HCT116 (cell line): ENCODE data around the gene VWC2. TPM values are rescaled to one million over a fixed set of nuclear protein-coding genes. Genes with fewer than 3 reads are reported as not detected.

Source experiments
- ATAC-seq: fragments of 200-7000 bp; cut with Tn5 transposase; 2 replicates; pipeline ENCODE4 v1.9.1; 2020; ENCODE audit warnings: mild to moderate bottlenecking, moderate library complexity
- BruUV-seq: library from RNA; stranded (reverse); fragments of 400-500 nt; replicated peaks from 2 replicates; lab custom pipeline; 2021; lab: Mats Ljungman, UMichigan
- CTCF ChIA-PET: fragments of 300-600 bp; sonication (Branson Sonifier 250); formaldehyde crosslinking; loops from one replicate; lab custom pipeline; 2021; ENCODE audit warnings: antibody characterized with exemption; lab: Charles Lee
- POLR2A ChIA-PET: fragments of 300-600, 350-600 bp; sonication (Branson Sonifier 250); formaldehyde crosslinking; loops from one replicate; lab custom pipeline; 2021; ENCODE audit warnings: antibody characterized with exemption; lab: Charles Lee
- RAD21 ChIA-PET, 2 experiments: fragments of 300-600 bp; sonication (Branson Sonifier 250); formaldehyde crosslinking; loops; one replicate each; lab custom pipeline; 2023; ENCODE audit warnings: low total read pairs in 2 of 2; ENCODE audit not compliant: uncharacterized antibody in 2 of 2, unreplicated experiment in 2 of 2, low non-redundant PET in 1 of 2; lab: Charles Lee
- DNase-seq: peaks from one replicate; pipeline ENCODE4 v3.0.0-alpha.2; 2010; ENCODE audit warnings: low read depth, low spot score
- H2AFZ ChIP-seq: fragments of 200-600 bp; shearing (Covaris generic), sonication (generic); 2 replicates; pipeline ENCODE4 v1.6.1; 2017; ENCODE audit warnings: low read depth, mixed run types, mixed read lengths, antibody characterized with exemption, low read length; ENCODE audit not compliant: poor library complexity, severe bottlenecking
- H3K27ac ChIP-seq: 2 replicates; pipeline ENCODE4 v1.5.1; 2012; ENCODE audit warnings: low read depth, low read length
- H3K27me3 ChIP-seq: fragments of 200-600 bp; sonication (generic); 2 replicates; pipeline ENCODE4 v1.6.1; 2016; ENCODE audit warnings: mixed run types, low read length, mixed read lengths; ENCODE audit not compliant: insufficient read depth
- H3K36me3 ChIP-seq, 2 experiments: fragments of 200-500 bp in 1 of 2; fragments of 200-600 bp in 1 of 2; sonication (Bioruptor generic) in 1 of 2; sonication (generic) in 1 of 2; 2 replicates each; pipeline versions ENCODE4 v1.5.1 to v1.6.1; 2014 to 2016; ENCODE audit warnings: low read length in 2 of 2, inconsistent platforms in 1 of 2, mixed read lengths in 1 of 2, mixed run types in 1 of 2; ENCODE audit not compliant: insufficient read depth in 2 of 2, control insufficient read depth in 1 of 2
- H3K4me1 ChIP-seq, 2 experiments: fragments of 200-600 bp in 1 of 2; sonication (generic) in 1 of 2; 2 replicates each; pipeline versions ENCODE4 v1.5.1 to v1.6.1; 2012 to 2017; ENCODE audit warnings: low read length in 2 of 2, inconsistent platforms in 1 of 2, mild to moderate bottlenecking in 1 of 2, mixed read lengths in 1 of 2, mixed run types in 1 of 2, moderate library complexity in 1 of 2; ENCODE audit not compliant: insufficient read depth in 2 of 2, control insufficient read depth in 1 of 2
- H3K4me2 ChIP-seq: fragments of 200-600 bp; sonication (generic); 2 replicates; pipeline ENCODE4 v1.6.1; 2017; ENCODE audit warnings: mixed run types, low read length, mixed read lengths
- H3K4me3 ChIP-seq, 2 experiments: fragments of 200-600 bp in 1 of 2; sonication (generic) in 1 of 2; replicated peaks in 1 of 2; 2 replicates each; pipeline ENCODE4 v1.5.1; 2011 to 2016; ENCODE audit warnings: low read length in 2 of 2, control low read depth in 1 of 2, low read depth in 1 of 2, mild to moderate bottlenecking in 1 of 2, mixed read lengths in 1 of 2, mixed run types in 1 of 2
- H3K79me2 ChIP-seq: fragments of 200-600 bp; sonication (generic); 2 replicates; pipeline ENCODE4 v1.6.1; 2017; ENCODE audit warnings: mild to moderate bottlenecking, mixed run types, low read length, moderate library complexity, mixed read lengths; ENCODE audit not compliant: insufficient read depth
- H3K9ac ChIP-seq: fragments of 200-600 bp; sonication (generic); 2 replicates; pipeline ENCODE4 v1.6.1; 2016; ENCODE audit warnings: low read length, mixed read lengths
- H3K9me2 ChIP-seq: fragments of 200-600 bp; sonication (generic), shearing (Covaris generic); 2 replicates; pipeline ENCODE4 v1.6.1; 2017; ENCODE audit warnings: mixed run types, mild to moderate bottlenecking, moderate library complexity; ENCODE audit not compliant: insufficient read depth
- H3K9me3 ChIP-seq, 2 experiments: fragments of 200-500 bp in 1 of 2; fragments of 200-600 bp in 1 of 2; sonication (Bioruptor generic) in 1 of 2; sonication (generic) in 1 of 2; 2 replicates each; pipeline ENCODE4 v1.6.1; 2014 to 2017; ENCODE audit warnings: low read length in 2 of 2, mixed read lengths in 2 of 2, inconsistent platforms in 1 of 2, low read depth in 1 of 2, mild to moderate bottlenecking in 1 of 2, mixed run types in 1 of 2, moderate library complexity in 1 of 2; ENCODE audit not compliant: control insufficient read depth in 1 of 2, insufficient read depth in 1 of 2
- H4K20me1 ChIP-seq: fragments of 200-600 bp; sonication (generic), shearing (Covaris generic); 2 replicates; pipeline ENCODE4 v1.6.1; 2017; ENCODE audit warnings: mixed run types, mild to moderate bottlenecking, moderate library complexity; ENCODE audit not compliant: insufficient read depth
- CEBPB ChIP-seq: IDR thresholded peaks from 2 replicates; pipeline ENCODE4 v1.6.1; 2012; ENCODE audit warnings: low read depth
- CTCF ChIP-seq, 3 experiments: fragments of 200-600 bp in 1 of 3; sonication (generic) in 1 of 3; IDR thresholded peaks in 2 of 3; conservative IDR thresholded peaks in 1 of 3; 2 replicates each; pipeline ENCODE4 v1.5.1; 2012 to 2017; ENCODE audit warnings: low read depth in 2 of 3, low read length in 2 of 3, antibody characterized with exemption in 1 of 3, borderline replicate concordance in 1 of 3, control low read depth in 1 of 3, mild to moderate bottlenecking in 1 of 3, mixed read lengths in 1 of 3, mixed run types in 1 of 3, moderate library complexity in 1 of 3; ENCODE audit not compliant: insufficient read depth in 1 of 3
- ELF1 ChIP-seq: IDR thresholded peaks from 2 replicates; pipeline ENCODE4 v1.6.1; 2012; ENCODE audit warnings: low read depth, borderline replicate concordance
- EZH2 ChIP-seq: fragments of 200-600 bp; sonication (generic); IDR thresholded peaks from 2 replicates; pipeline ENCODE4 v1.6.1; 2017; ENCODE audit warnings: antibody characterized with exemption, mixed run types
- FOSL1 ChIP-seq: IDR thresholded peaks from 2 replicates; pipeline ENCODE4 v1.6.1; 2012; ENCODE audit warnings: low read depth
- JUND ChIP-seq: IDR thresholded peaks from 2 replicates; pipeline ENCODE4 v1.6.1; 2012
- POLR2AphosphoS5 ChIP-seq: IDR thresholded peaks from 2 replicates; pipeline ENCODE4 v1.6.1; 2011; ENCODE audit warnings: mild to moderate bottlenecking, low read depth, low read length, moderate library complexity
- RAD21 ChIP-seq: IDR thresholded peaks from 2 replicates; pipeline ENCODE4 v1.6.1; 2012; ENCODE audit warnings: low read depth, mild to moderate bottlenecking
- TCF7L2 ChIP-seq: IDR thresholded peaks from 2 replicates; pipeline ENCODE4 v1.7.0; 2011; ENCODE audit warnings: borderline replicate concordance, inconsistent platforms; ENCODE audit not compliant: insufficient read depth, insufficient read length; ENCODE audit errors: extremely low read depth
- ZBTB33 ChIP-seq: IDR thresholded peaks from 2 replicates; pipeline ENCODE4 v1.6.1; 2011; ENCODE audit warnings: mild to moderate bottlenecking, low read length, moderate library complexity; ENCODE audit not compliant: insufficient replicate concordance; ENCODE audit errors: extremely low read depth
- intact Hi-C: fragments of 100-400 bp; cut with micrococcal nuclease; formaldehyde crosslinking; loops from 2 replicates; pipeline ENCODE4 v1.10.0; 2022
- total RNA-seq: library from RNA; stranded (reverse); gene quantifications from one replicate; pipeline ENCODE4 v1.2.1, GENCODE V29; 2021; ENCODE audit not compliant: unreplicated experiment

VWC2 gene
- total RNA-seq, 1 experiment from 2014 or later = not detected

DNA sequence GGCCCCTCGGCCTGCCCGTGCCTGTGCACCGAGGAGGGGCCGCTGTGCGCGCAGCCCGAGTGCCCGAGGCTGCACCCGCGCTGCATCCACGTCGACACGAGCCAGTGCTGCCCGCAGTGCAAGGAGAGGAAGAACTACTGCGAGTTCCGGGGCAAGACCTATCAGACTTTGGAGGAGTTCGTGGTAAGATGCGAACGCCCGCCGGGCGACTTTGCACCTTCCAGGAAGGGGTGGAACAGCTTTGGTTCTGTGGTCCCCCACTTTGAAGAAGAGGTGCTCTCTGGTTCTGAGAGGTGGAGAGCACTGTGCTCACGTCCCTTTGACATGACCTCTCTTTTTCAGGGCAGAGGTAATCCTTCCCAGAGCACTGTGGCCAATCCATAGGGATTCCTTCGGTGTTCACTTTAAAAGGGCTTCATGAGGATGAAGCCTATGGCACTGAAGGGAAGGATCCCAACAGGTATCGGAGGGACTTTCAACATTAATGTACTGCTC, 2.6 kb downstream of the VWC2 start:
- Histone ChIP-seq H2AFZ (no peak overlapping the region), H3K9me3 (peaks cover 0 to 5% of the 10 kb centered on the region in 2 experiments; a peak in 2 of 4 replicates), H3K9me2 (no peaks in the 10 kb centered on the region), H3K4me3 (no peak overlapping the region), H3K36me3 (no peaks in the 10 kb centered on the region), H3K27ac (no peak overlapping the region), H3K9ac (no peak overlapping the region), H3K4me2 (no peak overlapping the region), H3K79me2 (no peaks in the 10 kb centered on the region), H3K27me3 (no peaks in the 10 kb centered on the region), H4K20me1 (no peaks in the 10 kb centered on the region), H3K4me1 (no peaks in the 10 kb centered on the region)
- DNase-seq (no peak), ATAC-seq (no peak)
- no peak for TF ChIP-seq RAD21
- no peak for TF ChIP-seq POLR2AphosphoS5
- TF ChIP-seq ZBTB33 = no peak
- TF ChIP-seq JUND = no peak
- no peak for TF ChIP-seq FOSL1
- no peak for TF ChIP-seq CEBPB
- intact Hi-C loops = no loop called here
- CTCF ChIA-PET = no interaction called here
- RAD21 ChIA-PET = no interaction called here
- POLR2A ChIA-PET = no interaction called here
- BruUV-seq = no TSS peak

GRCh38 chr7:49776994-49777393, 3.6 kb downstream of the VWC2 start:
- H3K9me3 ChIP-seq = peaks cover 4 to 5% of the 10 kb centered on the region in 2 experiments; a peak in 2 of 4 replicates
- H3K9ac ChIP-seq = no peak overlapping the region
- TF ChIP-seq ZBTB33 (no peak), CTCF (IDR thresholded peaks at IDR 0.05 in 2 of 3, conservative IDR thresholded peaks at IDR 0.05 in 1 of 3; ENCODE audit: borderline replicate concordance in 1 of 3, insufficient read depth in 1 of 3, low read depth in 2 of 3, low read length in 2 of 3) (0 out of 6 replicates have a peak, but pooled peaks of 1 of the 3 experiments have one; percentile 12), EZH2 (no peak), ELF1 (no peak), TCF7L2 (no peak)
- TF ChIP-seq, all 23 proteins: peak for 1
- BruUV-seq = no TSS peak
- Histone ChIP-seq H4K20me1 (no peaks in the 10 kb centered on the region), H3K36me3 (no peaks in the 10 kb centered on the region), H3K9me2 (no peaks in the 10 kb centered on the region), H3K4me1 (no peaks in the 10 kb centered on the region), H2AFZ (no peak overlapping the region), H3K27me3 (no peaks in the 10 kb centered on the region), H3K4me2 (no peak overlapping the region), H3K79me2 (no peaks in the 10 kb centered on the region), H3K4me3 (no peak overlapping the region), H3K27ac (no peak overlapping the region)
- RAD21 ChIA-PET = no interaction called here
- CTCF ChIA-PET = interaction anchor here (1.3 kb wide), 1 partner anchor 10 kb away, joined by 3 read pairs; no protein-coding TSS in a partner anchor
- DNase-seq (no peak), ATAC-seq (no peak)
- POLR2A ChIA-PET = no interaction called here
- intact Hi-C loops = no loop called here
